H4 (cell line): Measurements from ENCODE around the gene TMA16. TPM values are rescaled to one million over a fixed set of nuclear protein-coding genes. Genes with fewer than 3 reads are reported as not detected.
"Not testable (repeated sequence)": the region's sequence is repeated elsewhere in the genome, so short reads cannot be mapped to it uniquely, and the experiment has no call there.

ENCODE experiments used
- DNase-seq: peaks from one replicate; pipeline ENCODE4 v3.0.0-alpha.2; 2015; ENCODE audit warnings: low spot score
- total RNA-seq: library from RNA; depleted of rRNA; stranded (reverse); fragments of >200 nt; shearing (Covaris generic); gene quantifications from 2 replicates; pipeline ENCODE4 v1.2.3, GENCODE V29; 2014; rRNA removed

Gene TMA16
- 42.3 and 48.9 TPM in 2 replicates for total RNA-seq

GRCh38 chr4:163494360-163495241 lies at the start of gene TMA16:
TMA16 (plus strand) TSS chr4:163494690; CDS start chr4:163494802, 112 bp downstream.
- peak; percentile 89 for DNase-seq

GRCh38 chr4:163447023-163447422 lies 47.5 kb upstream of the TMA16 start:
- not testable (repeated sequence) for DNase-seq

GRCh38 chr4:163447481-163447880 lies 47.0 kb upstream of the TMA16 start:
- DNase-seq: no peak

- peak; percentile 34 for DNase-seq
Measured at GRCh38 chr4:163448540-163449203, 45.8 kb upstream of the TMA16 start.

- DNase-seq: no peak
Measured at GRCh38 chr4:163462556-163462955, 31.9 kb upstream of the TMA16 start.

GRCh38 chr4:163467082-163467770 lies 27.3 kb upstream of the TMA16 start:
- no peak for DNase-seq

- DNase-seq: no peak
Measured at GRCh38 chr4:163470391-163470790, 24.1 kb upstream of the TMA16 start.

- no peak for DNase-seq
Measured at GRCh38 chr4:163473130-163473529, 21.4 kb upstream of the TMA16 start.

GRCh38 chr4:163473576-163473975 lies 20.9 kb upstream of the TMA16 start, which contains the start of gene TKTL2:
TKTL2 (minus strand) TSS chr4:163473754; CDS start chr4:163473734, 20 bp downstream.
- DNase-seq: no peak

- no peak for DNase-seq
Measured at GRCh38 chr4:163474027-163474426, 20.5 kb upstream of the TMA16 start.

- no peak for DNase-seq
Measured at GRCh38 chr4:163476761-163477438, 17.6 kb upstream of the TMA16 start.

GRCh38 chr4:163482190-163482589 lies 12.3 kb upstream of the TMA16 start:
- DNase-seq: no peak

- peak; percentile 28 for DNase-seq
Measured at GRCh38 chr4:163484906-163485305, 9.6 kb upstream of the TMA16 start.

- no peak for DNase-seq
Measured at GRCh38 chr4:163485589-163485988, 8.9 kb upstream of the TMA16 start.

GRCh38 chr4:163486321-163486720 lies 8.2 kb upstream of the TMA16 start:
- no peak for DNase-seq

- DNase-seq: no peak
Measured at GRCh38 chr4:163489929-163490328, 4.6 kb upstream of the TMA16 start.

- peak; percentile 5 for DNase-seq
Measured at GRCh38 chr4:163492951-163493504, 1.5 kb upstream of the TMA16 start.

GRCh38 chr4:163493643-163494359 lies 689 bp upstream of the TMA16 start:
- DNase-seq: no peak

GRCh38 chr4:163495900-163496299 lies 1.4 kb downstream of the TMA16 start:
- DNase-seq: no peak

GRCh38 chr4:163500586-163500985 lies 6.1 kb downstream of the TMA16 start:
- no peak for DNase-seq

- no peak for DNase-seq
Measured at GRCh38 chr4:163505374-163505773, 10.9 kb downstream of the TMA16 start.
